Measurements from ENCODE around the gene ITFG1. TPM values are rescaled to one million over a fixed set of nuclear protein-coding genes. Genes with fewer than 3 reads are reported as not detected.

ITFG1 gene
- total RNA-seq, 2 experiments from 2014 or later = 33.7 to 37.9 TPM

DNA sequence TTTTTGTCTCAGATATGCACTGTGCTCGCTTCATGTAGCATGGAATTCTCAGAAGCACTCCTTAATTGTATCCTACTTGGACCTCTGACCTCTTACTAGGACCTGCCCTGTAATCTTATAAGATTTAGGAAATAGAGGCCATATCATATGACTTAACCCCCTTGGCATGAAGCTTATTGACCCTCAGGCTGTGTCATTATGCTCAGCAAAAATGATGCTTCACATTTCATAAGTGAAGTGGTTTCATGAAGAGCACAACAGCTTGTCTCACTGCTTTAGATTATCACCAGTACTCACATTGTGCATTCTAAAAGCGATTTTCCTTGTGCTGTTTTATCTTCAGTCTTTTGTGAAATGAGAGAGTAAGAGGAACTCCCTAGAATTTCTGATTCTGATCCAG is 6.6 kb upstream of the ITFG1 start:
- no peak for DNase-seq (ENCODE audit: low spot score)
- Histone ChIP-seq H3K4me1 (ENCODE audit: insufficient read depth, low read length, poor library complexity, severe bottlenecking) (peaks cover 36% of the 10 kb centered on the region), H2AFZ (ENCODE audit: low read length) (no peak overlapping the region), H3K4me3 (ENCODE audit: low read depth, low read length, poor library complexity, severe bottlenecking) (no peak overlapping the region), H3K79me2 (ENCODE audit: insufficient read depth, low read depth, low read length) (peaks cover 52% of the 10 kb centered on the region), H4K20me1 (ENCODE audit: insufficient read depth, low read length) (no peaks in the 10 kb centered on the region; the same call in 1 of the 2 replicates), H3K4me2 (ENCODE audit: low read length) (no peak overlapping the region), H3K9me3 (ENCODE audit: low read length) (no peaks in the 10 kb centered on the region), H3K36me3 (ENCODE audit: insufficient read depth, low read length) (peaks cover 37% of the 10 kb centered on the region; the same call in 1 of the 2 replicates), H3K9me2 (ENCODE audit: insufficient read depth, low read length) (no peaks in the 10 kb centered on the region), H3K27ac (ENCODE audit: low read depth, low read length, poor library complexity, severe bottlenecking) (no peak overlapping the region)
- no TSS peak for BruUV-seq (replicated peaks)
- POLR2A ChIA-PET = interaction anchor here (0.6 to 13.0 kb wide), 5 partner anchors 11 to 150 kb away, joined by 3 to 120 read pairs (median 5); no protein-coding TSS in a partner anchor
- CTCF ChIA-PET (ENCODE audit: unreplicated experiment) = no interaction called here
- intact Hi-C loops (cut with micrococcal nuclease; ENCODE audit: unreplicated experiment) = loop anchor here (10.0 kb wide), 1 partner anchor 697 kb away; no protein-coding TSS in a partner anchor
- TF ChIP-seq EZH2phosphoT487 (IDR thresholded peaks at IDR 0.05; ENCODE audit: borderline replicate concordance, low read depth, low read length) = no peak
- TF ChIP-seq, protein P1, sequence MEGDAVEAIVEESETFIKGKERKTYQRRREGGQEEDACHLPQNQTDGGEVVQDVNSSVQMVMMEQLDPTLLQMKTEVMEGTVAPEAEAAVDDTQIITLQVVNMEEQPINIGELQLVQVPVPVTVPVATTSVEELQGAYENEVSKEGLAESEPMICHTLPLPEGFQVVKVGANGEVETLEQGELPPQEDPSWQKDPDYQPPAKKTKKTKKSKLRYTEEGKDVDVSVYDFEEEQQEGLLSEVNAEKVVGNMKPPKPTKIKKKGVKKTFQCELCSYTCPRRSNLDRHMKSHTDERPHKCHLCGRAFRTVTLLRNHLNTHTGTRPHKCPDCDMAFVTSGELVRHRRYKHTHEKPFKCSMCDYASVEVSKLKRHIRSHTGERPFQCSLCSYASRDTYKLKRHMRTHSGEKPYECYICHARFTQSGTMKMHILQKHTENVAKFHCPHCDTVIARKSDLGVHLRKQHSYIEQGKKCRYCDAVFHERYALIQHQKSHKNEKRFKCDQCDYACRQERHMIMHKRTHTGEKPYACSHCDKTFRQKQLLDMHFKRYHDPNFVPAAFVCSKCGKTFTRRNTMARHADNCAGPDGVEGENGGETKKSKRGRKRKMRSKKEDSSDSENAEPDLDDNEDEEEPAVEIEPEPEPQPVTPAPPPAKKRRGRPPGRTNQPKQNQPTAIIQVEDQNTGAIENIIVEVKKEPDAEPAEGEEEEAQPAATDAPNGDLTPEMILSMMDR (conservative IDR thresholded peaks at IDR 0.05; ENCODE audit: low read length) = no peak

DNA sequence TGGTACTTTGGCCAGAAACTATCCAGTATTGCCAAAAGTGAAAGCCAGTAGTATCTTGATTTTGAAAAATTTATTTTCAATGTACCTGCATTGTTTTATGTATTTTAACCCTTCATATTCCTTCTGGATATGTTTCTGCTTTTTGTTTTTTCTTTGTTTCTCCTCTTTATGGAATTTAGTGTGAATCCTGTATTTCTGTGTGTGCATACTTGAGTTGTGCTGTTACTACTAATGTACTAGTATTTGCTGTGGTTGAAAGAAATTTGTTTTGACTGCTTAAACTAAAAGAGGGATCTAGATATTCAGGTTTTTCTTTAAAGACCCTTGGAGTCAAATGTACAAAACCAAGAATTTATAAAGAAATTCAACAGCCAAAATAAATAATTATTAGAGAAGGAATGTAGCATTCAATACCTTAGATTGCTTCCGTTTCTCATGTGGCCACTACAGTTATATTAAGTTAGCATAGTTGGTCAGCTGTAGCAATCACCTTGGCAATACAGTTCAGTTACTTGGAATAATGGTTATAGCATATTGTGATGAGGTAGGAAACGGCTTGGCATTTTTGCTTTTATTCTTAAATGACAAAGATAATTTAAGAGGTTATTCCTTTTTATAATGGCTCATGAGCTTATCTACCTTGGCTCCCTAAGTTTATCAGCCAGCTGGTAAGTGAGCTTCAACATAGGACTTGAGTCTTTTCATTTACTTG is 5.2 kb upstream of the ITFG1 start:
- Histone ChIP-seq H3K36me3 (ENCODE audit: insufficient read depth, low read length) (peaks cover 36% of the 10 kb centered on the region; the same call in 1 of the 2 replicates), H3K4me2 (ENCODE audit: low read length) (peak overlapping the region; percentile 84), H3K79me2 (ENCODE audit: insufficient read depth, low read depth, low read length) (peaks cover 64% of the 10 kb centered on the region), H3K9me2 (ENCODE audit: insufficient read depth, low read length) (no peaks in the 10 kb centered on the region), H3K4me1 (ENCODE audit: insufficient read depth, low read length, poor library complexity, severe bottlenecking) (peaks cover 39% of the 10 kb centered on the region), H2AFZ (ENCODE audit: low read length) (no peak overlapping the region), H3K27ac (ENCODE audit: low read depth, low read length, poor library complexity, severe bottlenecking) (no peak overlapping the region), H4K20me1 (ENCODE audit: insufficient read depth, low read length) (no peaks in the 10 kb centered on the region; the same call in 1 of the 2 replicates), H3K9me3 (ENCODE audit: low read length) (no peaks in the 10 kb centered on the region), H3K4me3 (ENCODE audit: low read depth, low read length, poor library complexity, severe bottlenecking) (no peak overlapping the region)
- ChIA-PET CTCF (ENCODE audit: unreplicated experiment) (no interaction called here), POLR2A (interaction anchor here (0.6 to 13.0 kb wide), 5 partner anchors 12 to 40 kb away, joined by 3 to 120 read pairs (median 5); no protein-coding TSS in a partner anchor)
- BruUV-seq (replicated peaks) = no TSS peak
- intact Hi-C loops (cut with micrococcal nuclease; ENCODE audit: unreplicated experiment) = loop anchor here (10.0 kb wide), 1 partner anchor 699 kb away; no protein-coding TSS in a partner anchor
- TF ChIP-seq, protein P1 (conservative IDR thresholded peaks at IDR 0.05; ENCODE audit: low read length) = no peak
- DNase-seq (ENCODE audit: low spot score) = no peak

Data from OCI-LY7 (cell line).